ENCODE results near the gene BTD.

BTD gene, protein sequence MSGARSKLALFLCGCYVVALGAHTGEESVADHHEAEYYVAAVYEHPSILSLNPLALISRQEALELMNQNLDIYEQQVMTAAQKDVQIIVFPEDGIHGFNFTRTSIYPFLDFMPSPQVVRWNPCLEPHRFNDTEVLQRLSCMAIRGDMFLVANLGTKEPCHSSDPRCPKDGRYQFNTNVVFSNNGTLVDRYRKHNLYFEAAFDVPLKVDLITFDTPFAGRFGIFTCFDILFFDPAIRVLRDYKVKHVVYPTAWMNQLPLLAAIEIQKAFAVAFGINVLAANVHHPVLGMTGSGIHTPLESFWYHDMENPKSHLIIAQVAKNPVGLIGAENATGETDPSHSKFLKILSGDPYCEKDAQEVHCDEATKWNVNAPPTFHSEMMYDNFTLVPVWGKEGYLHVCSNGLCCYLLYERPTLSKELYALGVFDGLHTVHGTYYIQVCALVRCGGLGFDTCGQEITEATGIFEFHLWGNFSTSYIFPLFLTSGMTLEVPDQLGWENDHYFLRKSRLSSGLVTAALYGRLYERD

GRCh38 chr3:15601399-15602145 is at the start of gene BTD, which contains the start of gene HACL1:
TSS of gene BTD (plus strand) at chr3:15601745. CDS start at chr3:15635440, 33,695 bp downstream.
TSS of gene HACL1 (minus strand) at chr3:15601569. CDS start at chr3:15601463, 106 bp downstream.
- TF ChIP-seq CTCF (conservative IDR thresholded peaks at IDR 0.05; ENCODE audit: low read length): peak; percentile 19; the same call in 1 of the 2 replicates
- peak within 1 kb of the TSS; percentile 98 for H3K4me3 ChIP-seq (ENCODE audit: low read length)
- peak; percentile 99 for DNase-seq (ENCODE audit: low read depth)

DNA sequence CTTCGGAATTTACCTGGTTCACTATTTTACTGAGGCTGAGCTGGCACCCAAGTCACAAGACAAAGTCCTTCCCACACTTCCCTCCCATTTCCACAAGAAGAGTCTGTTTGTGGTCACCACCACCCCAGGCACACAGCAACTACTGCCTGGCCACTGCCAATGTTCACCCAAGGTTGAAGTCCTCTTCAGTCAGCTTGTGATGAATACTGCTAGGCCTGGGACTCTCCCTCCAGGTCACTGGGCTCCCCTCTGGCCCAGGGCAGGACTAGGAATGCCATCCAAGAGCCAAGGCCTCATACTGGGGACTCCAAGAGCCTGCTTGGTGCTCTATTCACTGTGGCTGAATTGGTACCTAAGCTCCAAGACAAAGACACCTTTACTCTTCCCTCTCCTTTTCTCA is 49.6 kb upstream of the BTD start:
- no peak for TF ChIP-seq CTCF (conservative IDR thresholded peaks at IDR 0.05; ENCODE audit: low read length)

DNA sequence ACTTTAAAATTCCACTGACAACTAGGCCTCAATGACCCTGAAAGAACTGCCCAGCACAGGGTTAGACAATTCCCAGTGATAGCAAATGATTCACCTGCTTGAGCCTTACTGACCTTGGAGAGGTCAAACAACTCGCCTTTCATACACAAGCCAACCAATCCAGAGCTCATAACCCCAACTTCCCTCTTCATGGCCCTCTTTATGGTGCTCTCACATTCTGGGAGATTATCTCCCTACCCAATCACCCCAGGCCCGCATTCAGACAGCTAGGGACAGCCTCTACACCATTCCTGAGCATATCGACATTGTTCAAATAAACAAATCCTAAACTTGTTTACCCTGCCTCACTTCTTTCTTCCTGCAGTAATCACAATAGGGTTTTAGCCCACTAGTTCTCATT is 47.8 kb upstream of the BTD start:
- no peak for TF ChIP-seq CTCF (conservative IDR thresholded peaks at IDR 0.05; ENCODE audit: low read length)
- no peak overlapping the region for H3K4me3 ChIP-seq (ENCODE audit: low read length)
- DNase-seq (ENCODE audit: low read depth): no peak

More for the DNA sequence above, 49.6 kb upstream of the BTD start:
- no peak for DNase-seq (ENCODE audit: low read depth)
- no peak overlapping the region for H3K4me3 ChIP-seq (ENCODE audit: low read length)

DNA sequence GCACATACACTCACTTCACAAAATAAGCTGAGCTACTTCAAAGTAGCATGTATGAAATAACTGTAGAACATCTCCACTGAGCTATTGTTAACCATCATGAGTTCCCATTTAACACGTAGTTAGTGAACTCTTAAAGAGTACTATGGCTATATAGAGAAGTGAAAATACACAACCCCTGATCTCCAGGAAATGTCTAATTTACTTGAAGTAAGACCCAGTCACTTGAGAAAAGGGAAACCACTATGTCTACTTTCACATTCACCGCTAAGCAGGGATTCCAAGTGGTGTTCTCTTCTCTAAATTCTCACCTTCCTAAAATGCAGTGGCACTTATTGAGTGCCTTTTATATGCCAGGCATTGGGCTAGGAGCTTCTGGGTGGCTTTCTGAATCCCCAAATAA is 45.0 kb upstream of the BTD start:
- H3K4me3 ChIP-seq (ENCODE audit: low read length): no peak overlapping the region
- no peak for DNase-seq (ENCODE audit: low read depth)
- TF ChIP-seq CTCF (conservative IDR thresholded peaks at IDR 0.05; ENCODE audit: low read length): no peak

GRCh38 chr3:15557511-15557946 is 44.0 kb upstream of the BTD start:
- no peak overlapping the region for H3K4me3 ChIP-seq (ENCODE audit: low read length)
- DNase-seq (ENCODE audit: low read depth): peak; percentile 73
- peak; percentile 58 for TF ChIP-seq CTCF (conservative IDR thresholded peaks at IDR 0.05; ENCODE audit: low read length)

DNA sequence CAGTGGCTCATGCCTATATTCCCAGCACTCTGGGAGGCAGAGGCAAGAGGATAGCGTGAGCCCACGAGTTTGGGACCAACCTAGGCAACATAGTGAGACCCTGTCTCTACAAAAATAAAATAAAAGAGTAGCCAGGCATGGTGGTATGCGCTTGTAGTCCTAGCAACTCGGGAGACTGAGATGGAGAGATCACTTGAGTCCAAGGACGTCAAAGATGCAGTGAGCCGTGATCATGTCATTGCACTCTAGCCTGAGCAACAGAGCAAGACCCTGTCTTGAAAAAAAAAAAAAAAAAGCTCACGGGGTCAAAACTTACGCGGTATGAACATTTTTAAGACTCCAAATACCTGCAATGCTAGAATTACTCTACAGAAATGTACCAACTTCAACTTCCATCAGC is 43.0 kb upstream of the BTD start:
- no peak overlapping the region for H3K4me3 ChIP-seq (ENCODE audit: low read length)
- no peak for TF ChIP-seq CTCF (conservative IDR thresholded peaks at IDR 0.05; ENCODE audit: low read length)
- DNase-seq (ENCODE audit: low read depth): no peak

Data from AG10803 (cell line).